ENCODE measurements around the gene HSH2D.
"Not testable (repeated sequence)": the region's sequence is repeated elsewhere in the genome, so short reads cannot be mapped to it uniquely, and the experiment has no call there.

HSH2D gene

GRCh38 chr19:16119075-16119857 lies 24.2 kb upstream of the HSH2D start:
- DNase-seq (ENCODE audit: extremely low read depth in 1 of 2, low read depth in 1 of 2): not testable (repeated sequence)

DNA sequence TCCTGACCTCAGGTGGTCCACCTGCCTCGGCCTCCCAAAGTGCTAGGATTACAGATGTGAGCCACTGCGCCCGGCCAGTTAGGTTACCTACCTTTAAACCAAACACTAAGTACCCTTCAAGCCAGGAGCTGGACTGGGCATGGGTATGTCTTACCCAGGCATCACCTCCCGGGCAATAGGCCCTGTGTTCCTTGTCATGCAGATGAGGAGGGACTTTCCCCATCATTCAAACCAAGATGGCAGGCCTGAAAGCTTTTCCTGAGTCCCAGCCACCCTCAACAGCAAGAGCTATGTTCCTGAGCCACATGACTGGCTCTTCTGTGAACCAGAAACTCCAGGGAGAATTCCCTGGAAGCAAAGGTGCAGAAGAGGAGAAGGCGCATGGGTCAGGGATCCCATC lies 22.3 kb upstream of the HSH2D start:
- no peak for DNase-seq (ENCODE audit: extremely low read depth in 1 of 2, low read depth in 1 of 2)

DNA sequence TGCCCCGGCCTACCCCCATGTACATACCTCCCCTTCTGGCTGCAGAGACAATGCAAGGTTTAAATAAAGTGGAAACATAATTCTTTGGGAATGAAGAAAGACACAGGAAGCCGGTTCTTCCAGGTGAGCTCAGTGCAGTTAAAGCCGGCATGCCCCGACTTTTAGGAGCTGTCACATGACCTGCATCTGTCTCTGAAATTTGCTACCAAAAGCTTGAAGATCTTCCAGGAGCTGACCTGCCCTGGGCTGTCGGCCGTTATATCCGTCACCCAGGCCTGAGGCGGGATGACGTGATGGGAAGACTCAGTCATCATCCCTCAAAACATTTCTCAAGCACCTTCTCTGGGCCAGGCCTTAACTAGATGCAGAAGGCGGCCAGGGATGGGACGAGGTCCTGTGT lies 21.5 kb upstream of the HSH2D start:
- DNase-seq (ENCODE audit: extremely low read depth in 1 of 2, low read depth in 1 of 2): no peak

DNA sequence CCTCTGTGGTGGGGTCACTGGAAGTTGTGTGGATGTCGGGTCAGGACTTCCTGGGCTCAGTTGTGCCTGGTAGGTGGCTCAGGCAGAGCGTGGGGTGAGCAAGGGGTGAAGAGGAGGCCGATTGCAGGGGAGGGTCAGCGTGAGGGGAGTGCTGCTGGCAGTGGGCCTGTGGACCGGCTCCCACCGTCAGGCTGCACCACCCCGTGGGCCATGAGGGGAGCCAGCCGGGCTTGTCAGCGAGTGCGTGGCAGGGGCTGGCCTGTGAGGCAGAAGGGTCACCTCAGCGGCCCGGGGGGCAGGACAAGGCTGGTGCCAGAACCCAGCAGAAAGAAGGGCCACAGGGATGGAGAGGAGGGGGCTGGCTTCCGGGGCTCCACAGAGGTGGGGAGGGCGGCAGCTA lies 18.5 kb upstream of the HSH2D start:
- no peak for DNase-seq (ENCODE audit: extremely low read depth in 1 of 2, low read depth in 1 of 2)

GRCh38 chr19:16125737-16126495 lies 17.6 kb upstream of the HSH2D start:
- DNase-seq (ENCODE audit: extremely low read depth in 1 of 2, low read depth in 1 of 2): no peak

DNA sequence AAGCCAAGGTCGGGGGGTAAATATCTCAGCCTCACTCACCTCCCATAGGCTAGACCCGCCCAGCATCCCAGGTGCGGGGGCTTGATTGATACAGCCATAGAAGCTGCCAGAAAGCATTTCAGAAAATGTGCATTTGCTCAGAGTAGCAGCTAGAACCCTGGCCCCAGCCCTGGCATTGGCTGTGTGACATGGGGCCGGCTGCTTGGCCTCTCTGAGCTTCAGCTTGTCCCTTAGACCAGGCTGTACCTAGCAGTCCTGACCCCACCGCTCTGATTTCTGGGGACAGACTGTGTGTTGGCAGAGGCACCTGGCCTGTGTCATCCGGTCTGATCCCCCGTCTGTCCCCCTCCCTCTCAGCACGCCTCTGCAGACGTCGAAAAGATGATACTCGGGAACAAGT lies 16.4 kb upstream of the HSH2D start:
- no peak for DNase-seq (ENCODE audit: extremely low read depth in 1 of 2, low read depth in 1 of 2)

- no peak for DNase-seq (ENCODE audit: extremely low read depth in 1 of 2, low read depth in 1 of 2)
Measured at GRCh38 chr19:16127776-16128371, 15.6 kb upstream of the HSH2D start.

GRCh38 chr19:16131648-16132047 lies 11.8 kb upstream of the HSH2D start:
- no peak for DNase-seq (ENCODE audit: extremely low read depth in 1 of 2, low read depth in 1 of 2)

DNA sequence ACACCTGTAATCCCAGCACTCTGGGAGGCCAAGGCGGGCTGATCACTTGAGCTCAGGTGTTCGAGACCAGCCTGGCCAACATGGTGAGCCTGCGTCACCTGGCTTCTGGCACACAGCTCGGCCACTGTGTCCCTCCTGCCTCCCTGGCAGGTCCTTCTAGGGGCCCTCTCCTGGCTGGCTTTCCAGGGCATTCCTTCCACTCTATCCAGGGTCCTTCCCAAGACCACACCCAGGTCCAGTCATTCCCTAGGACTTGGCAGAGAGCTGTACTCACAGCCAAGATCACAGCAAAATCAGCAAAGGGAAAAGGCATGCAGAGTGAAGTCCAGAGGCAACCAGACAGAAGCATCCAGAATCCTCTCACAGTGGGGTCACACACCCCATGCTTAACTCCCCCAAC lies 9.7 kb upstream of the HSH2D start:
- DNase-seq (ENCODE audit: extremely low read depth in 1 of 2, low read depth in 1 of 2): no peak

DNA sequence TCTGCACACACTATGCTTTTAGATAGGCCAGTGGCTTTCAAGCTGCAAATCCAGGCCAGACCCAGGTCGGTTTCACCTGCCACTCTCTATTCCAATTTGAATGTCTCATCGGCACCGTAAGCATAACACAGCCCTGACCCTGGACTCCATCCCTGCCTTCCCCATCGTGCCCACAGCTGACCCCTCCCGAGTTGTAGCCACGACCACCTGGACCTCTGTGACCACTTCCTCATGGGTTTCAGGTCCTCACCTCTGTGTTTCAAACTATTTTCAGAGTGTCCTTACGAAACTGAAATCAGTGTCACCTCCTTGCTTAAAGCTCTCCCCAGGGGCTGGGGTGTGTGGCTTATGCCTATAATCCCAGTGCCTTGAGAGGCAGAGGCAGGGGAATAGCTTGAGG lies 9.0 kb upstream of the HSH2D start:
- DNase-seq (ENCODE audit: extremely low read depth in 1 of 2, low read depth in 1 of 2): no peak

DNA sequence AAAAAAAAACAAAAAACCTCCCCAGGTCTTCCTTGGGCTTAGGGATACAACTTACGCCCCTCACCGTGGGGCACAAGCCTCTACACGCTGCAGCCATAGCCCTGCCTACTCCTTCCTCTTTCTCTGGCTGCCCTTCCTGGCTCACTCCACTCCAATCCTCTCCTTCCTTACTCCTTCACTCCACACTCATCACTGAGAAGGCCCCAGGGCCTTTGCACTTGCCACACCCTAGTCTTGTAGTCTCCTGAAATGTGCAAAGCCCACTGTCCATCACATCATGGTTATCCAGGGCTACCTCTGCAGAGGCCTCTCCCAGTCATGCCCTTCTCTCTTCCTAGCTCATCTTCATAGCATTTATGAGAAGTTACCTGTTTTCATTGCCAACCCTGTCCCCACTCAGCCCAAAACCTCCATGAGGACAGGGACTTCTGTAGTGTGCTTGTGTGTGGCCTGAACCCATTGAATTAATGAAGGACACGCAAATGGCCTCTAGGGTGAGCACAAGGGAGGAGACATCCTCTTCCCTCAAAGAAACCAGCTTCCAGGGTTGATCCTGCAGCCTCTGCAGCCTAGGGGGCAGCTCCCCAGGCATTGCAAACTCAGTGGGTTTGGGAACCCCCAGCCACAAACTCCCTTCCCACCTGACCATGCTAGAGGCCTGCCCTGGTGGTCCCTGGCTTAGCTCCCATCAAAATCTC lies 7.9 kb upstream of the HSH2D start:
- DNase-seq (ENCODE audit: extremely low read depth in 1 of 2, low read depth in 1 of 2): no peak

GRCh38 chr19:16136185-16136999 lies 7.1 kb upstream of the HSH2D start:
- no peak for DNase-seq (ENCODE audit: extremely low read depth in 1 of 2, low read depth in 1 of 2)

GRCh38 chr19:16139752-16140151 lies 3.7 kb upstream of the HSH2D start:
- DNase-seq (ENCODE audit: extremely low read depth in 1 of 2, low read depth in 1 of 2): no peak

GRCh38 chr19:16141043-16141442 lies 2.4 kb upstream of the HSH2D start:
- no peak for DNase-seq (ENCODE audit: extremely low read depth in 1 of 2, low read depth in 1 of 2)

DNA sequence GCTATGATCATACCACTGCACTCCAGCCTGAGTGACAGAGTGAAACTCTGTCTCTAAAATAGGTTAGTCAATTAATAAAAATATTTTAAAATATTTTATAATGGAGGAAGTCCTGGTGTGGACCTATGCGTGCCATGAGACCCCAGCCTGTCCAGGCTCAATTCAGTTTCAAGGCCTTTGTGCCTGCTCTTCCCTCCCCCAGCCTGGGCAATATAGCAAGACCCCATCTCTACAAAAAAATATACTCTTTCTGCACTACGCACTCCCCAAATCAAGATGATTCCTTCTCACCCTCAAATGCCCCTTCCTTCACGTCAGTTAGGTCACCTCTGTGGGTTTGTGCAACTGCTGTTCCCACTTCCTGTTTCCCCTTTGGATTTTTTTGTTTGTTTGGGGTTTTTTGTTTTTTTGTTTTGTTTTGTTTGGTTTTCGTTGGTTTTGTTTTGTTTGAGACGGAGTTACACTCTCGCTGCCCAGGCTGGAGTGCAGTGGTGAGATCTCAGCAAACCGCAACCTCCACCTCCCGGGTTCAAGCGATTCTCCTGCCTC lies 1.4 kb upstream of the HSH2D start:
- DNase-seq (ENCODE audit: extremely low read depth in 1 of 2, low read depth in 1 of 2): no peak

DNA sequence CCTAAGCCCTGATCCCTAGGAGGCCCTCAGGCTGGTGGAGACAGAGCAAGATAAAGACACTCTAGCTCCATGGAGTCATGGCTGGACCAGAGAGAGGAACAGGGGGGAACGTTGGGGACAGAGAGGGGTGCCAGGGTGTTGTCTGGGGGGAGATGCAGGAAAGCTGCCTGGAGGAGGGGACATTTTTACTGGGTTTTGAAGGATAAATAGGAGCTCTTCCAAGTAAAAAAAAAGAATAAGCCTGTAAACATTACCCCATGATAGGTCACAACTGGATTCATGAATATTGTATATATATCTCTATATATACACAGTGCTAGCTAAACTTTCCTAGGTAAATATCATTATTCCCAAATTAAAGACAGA lies 714 bp downstream of the HSH2D start:
- no peak for DNase-seq (ENCODE audit: extremely low read depth in 1 of 2, low read depth in 1 of 2)

DNA sequence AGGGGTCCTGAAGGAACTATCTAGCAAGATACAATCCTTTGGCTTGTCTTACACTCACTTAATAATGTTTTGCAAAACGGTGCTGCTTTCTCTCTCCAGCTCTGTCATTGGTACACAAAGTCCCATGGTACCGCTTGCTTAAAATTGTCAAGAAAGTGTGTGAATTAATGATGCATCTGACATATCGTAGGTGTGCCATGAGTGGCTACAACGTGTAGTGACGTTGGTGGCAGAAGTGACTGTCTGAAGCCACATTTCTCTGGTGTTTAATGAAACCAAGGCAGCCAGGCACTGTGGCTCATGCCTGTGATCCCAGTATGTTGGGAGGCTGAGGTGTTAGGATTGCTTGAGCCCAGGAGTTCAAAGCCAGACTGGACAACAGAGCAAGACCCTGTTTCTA lies 2.6 kb downstream of the HSH2D start:
- DNase-seq (ENCODE audit: extremely low read depth in 1 of 2, low read depth in 1 of 2): no peak

DNA sequence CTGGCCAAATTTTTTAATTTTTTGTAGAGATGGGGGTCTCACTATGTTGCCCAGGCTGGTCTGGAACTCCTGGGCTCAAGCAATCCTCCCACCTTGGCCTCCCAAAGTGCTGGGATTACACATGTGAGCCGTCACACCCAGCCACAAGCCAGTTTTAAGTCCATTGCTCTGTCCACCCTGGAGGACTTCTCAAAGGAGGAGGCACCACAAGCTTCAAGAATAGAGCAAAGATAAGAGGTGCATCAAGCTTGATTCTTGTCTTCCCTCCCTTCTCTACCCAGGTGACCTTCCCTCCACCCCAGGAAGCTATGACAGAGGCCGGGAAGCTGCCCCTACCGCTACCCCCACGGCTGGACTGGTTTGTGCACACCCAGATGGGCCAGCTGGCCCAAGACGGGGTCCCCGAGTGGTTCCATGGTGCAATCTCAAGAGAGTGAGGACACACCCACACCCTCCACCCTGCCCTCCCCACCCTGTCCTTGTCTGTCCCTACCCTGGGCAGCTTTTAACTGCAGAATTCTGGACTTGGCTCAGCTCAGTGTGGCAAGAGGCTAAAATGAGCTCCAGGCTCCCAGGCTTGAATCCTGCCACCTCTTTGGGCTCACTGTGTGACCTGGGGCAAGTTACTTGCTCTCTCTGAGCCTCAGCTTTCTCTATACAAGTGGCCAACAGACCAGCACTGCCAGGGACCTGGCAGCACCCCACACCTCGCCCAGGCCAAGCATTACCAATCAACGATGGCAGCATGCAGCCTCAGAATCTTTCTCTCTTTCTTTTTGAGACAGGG lies 5.2 kb downstream of the HSH2D start:
- DNase-seq (ENCODE audit: extremely low read depth in 1 of 2, low read depth in 1 of 2): no peak

- DNase-seq (ENCODE audit: extremely low read depth in 1 of 2, low read depth in 1 of 2): no peak
Measured at GRCh38 chr19:16153582-16154336, 10.3 kb downstream of the HSH2D start.

All from activated CD8-positive, alpha-beta memory T cell treated with anti-CD3 and anti-CD28 coated beads for 1 hour (primary cell).